GM23338 (cell line): ENCODE data around the gene CAND1. TPM values are rescaled to one million over a fixed set of nuclear protein-coding genes. Genes with fewer than 3 reads are reported as not detected.
"Not testable (repeated sequence)": the region's sequence is repeated elsewhere in the genome, so short reads cannot be mapped to it uniquely, and the experiment has no call there.

Source experiments
- ATAC-seq: fragments of 200-7000 bp; cut with Tn5 transposase; 3 replicates; pipeline ENCODE4 v1.9.1; 2020
- DNase-seq: peaks from one replicate; pipeline ENCODE4 v3.0.0-alpha.2; 2015; ENCODE audit warnings: low spot score
- H2AFZ ChIP-seq: fragments of 200-600 bp; sonication (generic); 2 replicates; pipeline ENCODE4 v1.8.0; 2016; ENCODE audit warnings: antibody characterized with exemption, mild to moderate bottlenecking, moderate library complexity
- H3F3A ChIP-seq: fragments of 200-600 bp; sonication (generic); replicated peaks from 2 replicates; pipeline ENCODE4 v1.8.0; 2017; ENCODE audit warnings: antibody characterized with exemption, mixed run types, low read depth
- H3K27ac ChIP-seq: fragments of 200-600 bp; sonication (generic); 2 replicates; pipeline ENCODE4 v1.6.1; 2016; ENCODE audit warnings: low read depth
- H3K27me3 ChIP-seq: fragments of 200-600 bp; sonication (generic); 2 replicates; pipeline ENCODE4 v1.8.0; 2016; ENCODE audit warnings: mild to moderate bottlenecking, mixed run types, moderate library complexity; ENCODE audit not compliant: insufficient read depth
- H3K36me3 ChIP-seq: fragments of 200-600 bp; sonication (generic); 2 replicates; pipeline ENCODE4 v1.8.0; 2016; ENCODE audit warnings: mild to moderate bottlenecking; ENCODE audit not compliant: insufficient read depth
- H3K4me1 ChIP-seq: fragments of 200-600 bp; sonication (generic); 2 replicates; pipeline ENCODE4 v1.8.0; 2016; ENCODE audit warnings: mild to moderate bottlenecking, moderate library complexity; ENCODE audit not compliant: insufficient read depth
- H3K4me2 ChIP-seq: fragments of 200-600 bp; sonication (generic); 2 replicates; pipeline ENCODE4 v1.7.1; 2017; ENCODE audit warnings: mixed run types
- H3K4me3 ChIP-seq: fragments of 200-600 bp; sonication (generic); 2 replicates; pipeline ENCODE4 v1.6.1; 2016; ENCODE audit warnings: mixed run types
- H3K79me2 ChIP-seq: fragments of 200-600 bp; sonication (generic); replicated peaks from 2 replicates; pipeline ENCODE4 v1.8.0; 2017; ENCODE audit warnings: mild to moderate bottlenecking; ENCODE audit not compliant: insufficient read depth
- H3K9me2 ChIP-seq: fragments of 200-600 bp; sonication (generic); 2 replicates; pipeline ENCODE4 v1.8.0; 2017; ENCODE audit not compliant: insufficient read depth
- H4K20me1 ChIP-seq: fragments of 200-600 bp; sonication (generic); replicated peaks from 2 replicates; pipeline ENCODE4 v1.8.0; 2017; ENCODE audit warnings: mild to moderate bottlenecking; ENCODE audit not compliant: insufficient read depth
- H3K27ac Mint-ChIP-seq: 2 replicates; pipeline ENCODE4 v1.8.0; 2020; ENCODE audit warnings: inconsistent platforms, mild to moderate bottlenecking, moderate library complexity, mixed read lengths
- H3K27me3 Mint-ChIP-seq: 3 replicates; pipeline ENCODE4 v1.8.0; 2022; ENCODE audit warnings: low read depth, mild to moderate bottlenecking, moderate library complexity, mixed read lengths, inconsistent platforms; ENCODE audit not compliant: insufficient read depth, poor library complexity
- H3K36me3 Mint-ChIP-seq: 3 replicates; pipeline ENCODE4 v1.8.0; 2021; ENCODE audit warnings: low read depth, mild to moderate bottlenecking, inconsistent platforms, moderate library complexity, mixed read lengths
- H3K4me1 Mint-ChIP-seq: 3 replicates; pipeline ENCODE4 v1.8.0; 2020; ENCODE audit warnings: mild to moderate bottlenecking, inconsistent platforms, mixed read lengths
- H3K4me3 Mint-ChIP-seq: 3 replicates; pipeline ENCODE4 v1.8.0; 2021; ENCODE audit warnings: moderate library complexity, mild to moderate bottlenecking, inconsistent platforms, mixed read lengths
- H3K9me3 Mint-ChIP-seq: 3 replicates; pipeline ENCODE4 v1.8.0; 2020; ENCODE audit warnings: moderate library complexity, mild to moderate bottlenecking, inconsistent platforms, mixed read lengths
- CREB1 ChIP-seq: fragments of 250-450 bp; sonication (Bioruptor Pico); IDR thresholded peaks from 2 replicates; pipeline ENCODE4 v1.5.0; 2020; ENCODE audit warnings: low read depth, mild to moderate bottlenecking, moderate library complexity
- ETS1 ChIP-seq: IDR thresholded peaks from 2 replicates; pipeline ENCODE4 v1.6.1; 2016; ENCODE audit warnings: antibody characterized with exemption
- EZH2 ChIP-seq: fragments of 200-600 bp; sonication (generic); IDR thresholded peaks from one replicate; pipeline ENCODE4 v1.8.0; 2017; ENCODE audit warnings: antibody characterized with exemption, mild to moderate bottlenecking, low read depth; ENCODE audit not compliant: unreplicated experiment
- EZH2phosphoT487 ChIP-seq: fragments of 200-600 bp; sonication (generic); IDR thresholded peaks from one replicate; pipeline ENCODE4 v1.8.1; 2018; ENCODE audit warnings: antibody characterized with exemption; ENCODE audit not compliant: unreplicated experiment
- JUNB ChIP-seq: IDR thresholded peaks from one replicate; pipeline ENCODE4 v1.6.1; 2016; ENCODE audit warnings: antibody characterized with exemption; ENCODE audit not compliant: unreplicated experiment
- NANOG ChIP-seq: IDR thresholded peaks from 2 replicates; pipeline ENCODE4 v1.6.1; 2016; ENCODE audit warnings: antibody characterized with exemption, borderline replicate concordance
- STAT1 ChIP-seq: IDR thresholded peaks from one replicate; pipeline ENCODE4 v1.6.1; 2016; ENCODE audit warnings: antibody characterized with exemption; ENCODE audit not compliant: unreplicated experiment
- ZNF114 ChIP-seq: fragments of 250-450 bp; sonication (Bioruptor Pico); IDR thresholded peaks from 2 replicates; pipeline ENCODE4 v1.5.0; 2020; ENCODE audit warnings: mild to moderate bottlenecking, moderate library complexity
- ZNF331 ChIP-seq: fragments of 250-450 bp; sonication (Bioruptor Pico); IDR thresholded peaks from 2 replicates; pipeline ENCODE4 v1.5.0; 2020; ENCODE audit warnings: low read depth, mild to moderate bottlenecking, moderate library complexity
- ZNF462 ChIP-seq: fragments of 250-450 bp; sonication (Bioruptor Pico); IDR thresholded peaks from 2 replicates; pipeline ENCODE4 v1.5.0; 2020; ENCODE audit warnings: mild to moderate bottlenecking, moderate library complexity
- polyA plus RNA-seq: library from polyadenylated mRNA; unstranded; fragments of >200 nt; fragmentation: Nextera tagmentation; extraction: Ambion mirVana; gene quantifications from 2 replicates; pipeline ENCODE4 v1.2.1, GENCODE V29; 2016
- total RNA-seq: library from RNA; depleted of rRNA; stranded (reverse); fragments of >200 nt; shearing (Covaris generic); gene quantifications from 2 replicates; pipeline ENCODE4 v1.2.3, GENCODE V29; 2014
- TF ChIP-seq, protein P1 (sequence below), 2 experiments: fragments of 200-600 bp in 1 of 2; sonication (generic) in 1 of 2; conservative IDR thresholded peaks; 2 replicates each; pipeline versions ENCODE4 v1.5.1 to v1.6.1; 2016 to 2017; ENCODE audit warnings: antibody characterized with exemption in 2 of 2, low read depth in 2 of 2, mild to moderate bottlenecking in 2 of 2, moderate library complexity in 1 of 2

The CAND1 gene
- total and polyA plus RNA-seq, 2 experiments from 2014 or later: 71.4 to 151 TPM

GRCh38 chr12:67341086-67341485 lies 71.9 kb downstream of the CAND1 start:
- not testable (repeated sequence) for H3K4me2 ChIP-seq, H3K4me3 ChIP-seq, H3K9me2 ChIP-seq, H3K27me3 Mint-ChIP-seq, H3K4me1 ChIP-seq, H3F3A ChIP-seq, DNase-seq, H4K20me1 ChIP-seq, H3K27ac ChIP-seq, H3K4me3 Mint-ChIP-seq, ATAC-seq, H3K4me1 Mint-ChIP-seq, H3K79me2 ChIP-seq, H3K27ac Mint-ChIP-seq, H3K36me3 ChIP-seq, H2AFZ ChIP-seq, H3K27me3 ChIP-seq
- Mint-ChIP-seq H3K9me3 (peaks cover 23% of the 10 kb centered on the region; the same call in 2 of the 3 replicates), H3K36me3 (peaks cover 24% of the 10 kb centered on the region; the same call in 2 of the 3 replicates)

DNA sequence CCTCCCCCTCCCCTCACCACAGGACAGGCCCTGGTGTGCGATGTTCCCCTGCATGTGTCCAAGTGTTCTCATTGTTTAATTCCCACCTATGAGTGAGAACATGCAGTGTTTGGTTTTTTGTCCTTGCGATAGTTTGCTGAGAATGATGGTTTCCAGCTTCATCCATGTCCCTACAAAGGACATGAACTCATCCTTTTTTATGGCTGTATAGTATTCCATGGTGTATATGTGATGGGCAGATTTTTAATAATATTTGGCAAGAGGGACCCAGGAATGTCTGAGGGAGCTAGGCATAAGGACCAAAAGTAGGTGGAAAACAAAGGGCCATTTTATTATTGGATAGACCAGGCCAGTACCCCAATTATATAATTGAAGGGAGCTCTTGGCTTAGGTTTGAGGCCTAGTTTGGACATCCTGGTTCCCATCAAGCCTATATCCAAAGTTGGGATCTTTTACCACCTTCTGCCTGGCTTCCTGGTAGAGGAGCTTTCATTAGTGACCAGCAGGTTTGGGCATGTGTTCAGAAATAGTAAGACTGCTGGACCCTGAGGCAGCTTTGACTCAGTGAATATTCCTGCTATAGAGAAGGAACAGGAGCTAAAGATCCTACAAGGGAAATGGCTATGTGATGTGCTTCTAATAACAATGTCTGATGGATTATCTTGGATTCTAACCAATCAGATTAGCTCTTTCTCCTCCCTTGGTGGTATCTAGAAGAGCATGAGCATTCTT lies 76.0 kb downstream of the CAND1 start:
- Histone ChIP-seq H2AFZ (no peak overlapping the region), H3K9me2 (peaks cover 8% of the 10 kb centered on the region; the same call in 1 of the 2 replicates), H3K36me3 (no peaks in the 10 kb centered on the region; the same call in 1 of the 2 replicates), H3F3A (no peaks in the 10 kb centered on the region), H3K27ac (no peak overlapping the region), H3K27me3 (no peaks in the 10 kb centered on the region), H4K20me1 (no peaks in the 10 kb centered on the region), H3K4me2 (no peak overlapping the region), H3K79me2 (no peaks in the 10 kb centered on the region), H3K4me1 (no peaks in the 10 kb centered on the region), H3K4me3 (no peak overlapping the region)
- DNase-seq (no peak), ATAC-seq (no peak)
- H3K36me3 Mint-ChIP-seq: peaks cover 7% of the 10 kb centered on the region; the same call in 2 of the 3 replicates
- H3K9me3 Mint-ChIP-seq: peaks cover 9% of the 10 kb centered on the region; the same call in 2 of the 3 replicates
- H3K27ac Mint-ChIP-seq: no peak overlapping the region
- H3K4me3 Mint-ChIP-seq: no peak overlapping the region
- no peaks in the 10 kb centered on the region for H3K4me1 Mint-ChIP-seq
- peaks cover 2% of the 10 kb centered on the region for H3K27me3 Mint-ChIP-seq
- TF ChIP-seq ZNF331 (CRISPR knock-in tag) (no peak), ZNF114 (CRISPR knock-in tag) (no peak), CREB1 (no peak), ZNF462 (CRISPR knock-in tag) (no peak), JUNB (no peak), EZH2phosphoT487 (no peak), ETS1 (no peak), STAT1 (no peak), NANOG (no peak), EZH2 (no peak)
- TF ChIP-seq, protein P1, sequence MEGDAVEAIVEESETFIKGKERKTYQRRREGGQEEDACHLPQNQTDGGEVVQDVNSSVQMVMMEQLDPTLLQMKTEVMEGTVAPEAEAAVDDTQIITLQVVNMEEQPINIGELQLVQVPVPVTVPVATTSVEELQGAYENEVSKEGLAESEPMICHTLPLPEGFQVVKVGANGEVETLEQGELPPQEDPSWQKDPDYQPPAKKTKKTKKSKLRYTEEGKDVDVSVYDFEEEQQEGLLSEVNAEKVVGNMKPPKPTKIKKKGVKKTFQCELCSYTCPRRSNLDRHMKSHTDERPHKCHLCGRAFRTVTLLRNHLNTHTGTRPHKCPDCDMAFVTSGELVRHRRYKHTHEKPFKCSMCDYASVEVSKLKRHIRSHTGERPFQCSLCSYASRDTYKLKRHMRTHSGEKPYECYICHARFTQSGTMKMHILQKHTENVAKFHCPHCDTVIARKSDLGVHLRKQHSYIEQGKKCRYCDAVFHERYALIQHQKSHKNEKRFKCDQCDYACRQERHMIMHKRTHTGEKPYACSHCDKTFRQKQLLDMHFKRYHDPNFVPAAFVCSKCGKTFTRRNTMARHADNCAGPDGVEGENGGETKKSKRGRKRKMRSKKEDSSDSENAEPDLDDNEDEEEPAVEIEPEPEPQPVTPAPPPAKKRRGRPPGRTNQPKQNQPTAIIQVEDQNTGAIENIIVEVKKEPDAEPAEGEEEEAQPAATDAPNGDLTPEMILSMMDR (conservative IDR thresholded peaks at IDR 0.05; ENCODE audit: low read depth in 2 of 2): no peak
